Activated CD4-positive, CD25-positive, alpha-beta regulatory T cell treated with anti-CD3 and anti-CD28 coated beads, Interleukin-2, amount 50 U/mL, for 72 hours (primary cell): ENCODE results near the gene KLHDC4.
"Not testable (repeated sequence)": the region's sequence is repeated elsewhere in the genome, so short reads cannot be mapped to it uniquely, and the experiment has no call there.

Experiments used
- DNase-seq: peaks from one replicate; pipeline ENCODE4 v3.0.0; 2021

The KLHDC4 gene

GRCh38 chr16:87681051-87681602 lies 84.7 kb downstream of the KLHDC4 start:
- DNase-seq, result not testable (repeated sequence)

GRCh38 chr16:87680272-87680644 lies 85.5 kb downstream of the KLHDC4 start:
- no peak for DNase-seq

DNA sequence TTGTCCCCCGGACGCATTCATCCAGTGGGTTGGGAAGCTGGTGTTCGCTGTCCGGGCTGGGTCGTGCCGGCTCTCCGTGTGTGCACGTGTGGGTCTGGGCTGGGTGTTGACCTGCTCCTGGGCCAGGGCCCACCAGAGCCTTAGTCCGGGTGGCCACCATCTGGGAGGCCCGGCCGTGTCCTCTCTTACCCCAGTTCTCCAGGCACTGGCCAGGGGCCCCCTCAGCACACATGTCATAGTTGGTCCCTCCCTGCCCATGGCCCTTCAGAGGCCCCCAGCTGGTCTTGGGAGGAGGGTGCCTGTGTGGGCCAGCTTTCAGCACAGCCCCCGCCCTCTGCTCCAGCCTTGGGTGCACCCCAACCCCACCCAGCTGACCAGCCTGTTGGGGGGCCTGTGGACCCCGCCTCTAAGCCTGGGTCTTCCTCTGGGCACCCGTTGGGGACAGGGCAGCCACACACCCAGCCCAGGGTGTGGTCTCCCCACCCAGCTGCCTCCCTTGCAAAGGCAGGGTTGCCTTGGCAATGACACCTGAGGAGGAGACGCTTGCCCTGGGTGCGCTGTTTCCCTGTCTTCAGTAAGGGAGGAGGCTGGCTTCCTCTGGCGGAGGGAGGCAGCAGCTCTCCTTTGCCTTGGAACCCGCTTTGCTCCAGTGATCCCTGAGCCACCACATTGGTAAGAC lies 86.1 kb downstream of the KLHDC4 start:
- no peak for DNase-seq

- no peak for DNase-seq
These were observed 87.2 kb downstream of the KLHDC4 start for GRCh38 chr16:87678618-87679017.

- DNase-seq, result no peak
These were observed 88.0 kb downstream of the KLHDC4 start for GRCh38 chr16:87677830-87678229.

- DNase-seq, result no peak
These were observed 90.6 kb downstream of the KLHDC4 start for GRCh38 chr16:87675111-87675719.

GRCh38 chr16:87674419-87674818 lies 91.4 kb downstream of the KLHDC4 start:
- DNase-seq, result no peak

DNA sequence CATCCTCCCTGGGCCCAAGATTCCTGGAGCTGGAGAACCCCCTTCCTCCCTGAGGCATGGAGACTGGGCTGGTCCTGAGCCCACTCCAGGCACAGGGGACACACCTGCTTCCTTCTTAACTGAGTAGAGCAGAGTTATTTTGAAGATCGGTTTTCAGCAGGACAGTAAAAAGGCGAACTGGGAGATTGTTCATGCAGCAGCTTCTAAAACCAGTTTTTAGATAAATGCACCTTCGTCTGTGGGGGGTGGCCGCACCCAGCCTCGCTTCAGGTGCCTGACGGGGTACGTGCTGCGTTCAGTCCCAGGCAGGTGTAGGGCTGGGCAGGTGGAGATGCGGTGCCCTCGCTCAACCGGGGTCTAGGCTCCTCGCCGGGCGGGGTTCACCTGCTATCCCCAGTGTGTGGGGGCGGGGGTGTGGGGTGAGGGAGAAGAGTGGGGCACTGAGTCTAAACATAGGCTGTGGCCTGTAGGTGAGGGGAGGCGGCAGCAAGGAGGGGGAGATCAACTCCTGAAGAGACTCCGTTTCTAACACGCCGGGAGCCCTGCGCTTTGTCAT lies 94.0 kb downstream of the KLHDC4 start:
- no peak for DNase-seq

- no peak for DNase-seq
These were observed 94.6 kb downstream of the KLHDC4 start for GRCh38 chr16:87671221-87671620.

- no peak for DNase-seq
These were observed 96.1 kb downstream of the KLHDC4 start for GRCh38 chr16:87669672-87670071.

DNA sequence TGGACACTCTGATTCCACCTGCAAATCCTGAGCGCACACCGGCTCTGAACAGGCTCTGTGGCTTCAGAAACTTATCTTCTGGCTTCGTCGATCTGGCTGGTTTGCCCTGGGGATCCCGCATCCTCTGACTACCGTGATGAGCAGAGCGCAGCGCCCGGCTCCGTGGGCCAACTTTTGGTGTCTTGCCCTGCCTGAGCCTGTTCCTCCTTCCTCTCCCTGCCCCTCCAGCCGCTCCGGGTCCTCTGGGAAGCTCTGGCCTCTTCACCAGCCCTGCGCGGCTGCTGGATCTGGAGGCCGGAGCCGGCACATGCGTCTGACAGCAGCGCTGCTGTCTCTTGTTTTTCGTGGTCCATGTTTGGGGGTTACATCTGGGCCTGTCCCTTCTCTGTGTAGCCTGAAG lies 97.8 kb downstream of the KLHDC4 start:
- no peak for DNase-seq

DNA sequence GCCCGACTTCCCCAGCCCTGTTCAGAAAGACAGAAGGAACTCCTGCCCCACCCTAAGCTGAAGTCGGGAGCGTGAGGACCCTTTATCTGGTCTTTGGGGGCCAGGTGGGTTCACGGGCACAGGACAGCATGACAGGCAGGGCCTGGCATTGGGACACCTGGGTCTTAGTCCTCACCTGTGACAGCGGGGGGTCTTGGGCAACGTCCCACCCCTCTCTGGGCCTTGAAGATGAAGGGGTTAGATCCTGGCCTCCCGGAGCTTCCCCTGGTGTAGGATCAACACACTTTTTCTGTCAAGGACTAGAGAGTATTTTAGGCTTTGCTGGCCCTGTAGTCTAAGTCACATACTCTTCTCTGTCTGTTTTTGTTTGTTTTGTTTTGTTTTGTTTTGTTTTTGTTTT lies 98.3 kb downstream of the KLHDC4 start:
- DNase-seq, result no peak

DNA sequence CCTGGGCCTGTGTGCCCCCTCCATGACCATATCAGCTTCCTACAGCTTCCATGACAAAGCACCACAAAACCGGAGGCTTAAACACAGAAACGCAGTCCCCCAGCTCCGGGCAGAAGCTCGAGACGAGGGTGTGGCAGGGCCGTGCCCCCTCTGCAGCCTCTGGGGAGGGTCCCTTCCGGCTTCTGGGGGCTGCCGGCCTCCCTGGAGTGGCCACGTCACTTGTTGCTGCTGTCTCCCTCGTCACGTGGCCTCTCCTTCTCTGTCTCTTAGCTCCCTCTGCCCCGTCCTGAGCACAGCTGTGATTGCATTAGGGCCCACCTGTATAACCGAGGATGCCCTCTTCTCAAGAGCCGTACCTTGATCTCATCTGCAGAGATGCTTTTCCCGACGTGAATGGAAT lies 98.9 kb downstream of the KLHDC4 start:
- no peak for DNase-seq

- DNase-seq, result no peak
These were observed 100.6 kb downstream of the KLHDC4 start for GRCh38 chr16:87665193-87665592.

- no peak for DNase-seq
These were observed 101.0 kb downstream of the KLHDC4 start for GRCh38 chr16:87664792-87665191.

DNA sequence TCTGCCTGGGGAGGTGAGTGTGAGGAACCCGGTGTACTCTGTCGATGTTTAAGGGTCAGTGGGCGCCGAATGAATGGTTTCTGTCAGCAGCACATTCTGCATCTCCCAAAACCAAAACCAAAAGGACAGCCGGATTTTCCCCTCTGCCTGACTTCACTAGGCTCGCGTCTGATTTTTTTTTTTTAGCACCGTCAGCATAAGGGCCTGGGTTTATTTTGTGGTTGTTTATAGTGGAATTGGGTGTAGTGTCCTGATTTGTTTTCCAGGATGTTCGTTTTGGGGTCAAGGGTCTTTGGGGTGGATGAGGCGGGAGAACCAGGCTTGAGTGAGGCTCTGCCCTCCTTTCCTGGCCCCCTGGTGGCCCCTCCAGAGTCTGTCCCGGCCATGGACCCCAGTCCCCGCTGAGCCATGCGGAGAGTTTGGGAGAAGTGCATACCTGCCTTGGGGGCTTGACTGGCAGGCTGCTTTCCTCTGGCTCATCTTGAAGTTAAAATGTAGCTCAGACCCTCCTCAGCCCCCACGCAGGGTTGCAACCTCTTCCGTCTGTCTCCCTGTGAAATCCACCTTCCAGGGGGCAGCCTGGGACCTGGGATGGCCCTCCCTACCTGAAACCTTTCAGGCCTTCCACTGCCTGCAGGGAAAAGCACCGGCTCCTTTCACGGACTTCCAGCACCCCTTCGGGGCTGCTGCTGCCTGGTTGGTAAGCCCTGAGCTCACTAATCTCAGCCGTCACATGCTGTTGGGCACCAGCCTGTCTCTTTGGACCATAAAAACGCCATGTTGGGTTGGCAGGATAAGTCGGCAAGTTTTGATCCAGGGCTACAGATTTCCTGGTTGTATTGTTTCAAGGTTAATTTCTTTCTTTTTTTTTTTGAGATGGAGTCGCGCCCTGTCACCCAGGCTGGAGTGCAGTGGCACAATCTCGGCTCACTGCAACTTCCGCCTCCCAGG lies 103.3 kb downstream of the KLHDC4 start:
- DNase-seq, result no peak

DNA sequence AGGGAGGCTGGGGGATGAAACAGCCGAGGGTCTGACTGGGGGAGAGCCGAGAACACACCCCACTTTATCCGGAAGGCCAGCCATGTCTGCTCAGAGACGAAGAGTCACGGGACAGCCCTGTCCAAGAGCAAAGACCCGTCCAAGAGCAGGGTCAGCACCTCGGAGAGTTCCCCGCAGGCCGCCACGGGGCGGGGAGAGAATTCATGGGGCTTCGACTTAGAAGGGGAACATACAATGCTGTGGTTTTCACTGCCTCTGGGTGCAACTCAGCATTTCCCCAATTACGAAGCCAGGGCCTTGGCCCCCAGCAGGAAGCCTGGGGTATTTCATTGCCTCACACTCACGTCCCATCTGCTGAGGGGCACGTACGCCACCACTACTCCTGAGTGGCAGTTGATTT lies 104.2 kb downstream of the KLHDC4 start:
- peak; percentile 37 for DNase-seq

DNA sequence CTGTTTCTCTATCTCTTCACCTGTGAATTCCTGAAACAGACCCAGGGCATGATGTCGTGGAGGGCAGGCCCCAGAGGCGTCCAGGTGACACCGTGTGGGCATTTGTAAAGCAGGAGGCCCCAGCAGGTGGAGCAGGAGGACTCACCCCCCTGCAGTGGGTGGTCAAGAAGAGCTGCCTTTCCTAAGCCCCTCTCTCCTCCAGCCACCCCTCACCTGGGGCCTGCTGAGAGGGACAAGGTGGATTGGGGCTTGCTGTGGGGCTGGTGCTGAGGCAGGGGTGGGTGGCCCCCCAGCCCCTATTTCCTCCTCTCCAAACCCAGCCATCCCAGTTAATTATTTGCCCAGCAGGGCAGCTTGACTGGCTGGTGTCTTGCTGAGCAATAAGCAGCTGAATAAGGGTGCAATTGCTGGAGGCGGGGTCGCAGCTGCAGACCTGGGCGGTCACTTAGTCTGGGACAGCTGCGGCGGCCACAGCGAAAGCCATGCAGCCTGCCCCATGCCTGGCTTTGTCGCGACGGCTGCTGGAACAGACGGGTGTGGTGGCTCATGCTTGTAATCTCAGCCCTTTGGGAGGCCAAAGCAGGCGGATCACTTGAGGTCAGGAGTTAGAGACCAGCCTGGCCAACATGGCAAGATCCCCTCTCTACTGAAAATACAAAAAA lies 107.1 kb downstream of the KLHDC4 start:
- no peak for DNase-seq
